GM21381 (cell line): ENCODE measurements around the gene TMEM163.
A peak's percentile ranks its signal among the peaks of the same experiment; 100 is the strongest.

Experiments
- ATAC-seq: cut with Tn5 transposase; IDR thresholded peaks from one replicate; pipeline ENCODE4 v1.9.1; 2021; ENCODE audit warnings: mild to moderate bottlenecking, moderate library complexity; ENCODE audit not compliant: unreplicated experiment

TMEM163 gene

DNA sequence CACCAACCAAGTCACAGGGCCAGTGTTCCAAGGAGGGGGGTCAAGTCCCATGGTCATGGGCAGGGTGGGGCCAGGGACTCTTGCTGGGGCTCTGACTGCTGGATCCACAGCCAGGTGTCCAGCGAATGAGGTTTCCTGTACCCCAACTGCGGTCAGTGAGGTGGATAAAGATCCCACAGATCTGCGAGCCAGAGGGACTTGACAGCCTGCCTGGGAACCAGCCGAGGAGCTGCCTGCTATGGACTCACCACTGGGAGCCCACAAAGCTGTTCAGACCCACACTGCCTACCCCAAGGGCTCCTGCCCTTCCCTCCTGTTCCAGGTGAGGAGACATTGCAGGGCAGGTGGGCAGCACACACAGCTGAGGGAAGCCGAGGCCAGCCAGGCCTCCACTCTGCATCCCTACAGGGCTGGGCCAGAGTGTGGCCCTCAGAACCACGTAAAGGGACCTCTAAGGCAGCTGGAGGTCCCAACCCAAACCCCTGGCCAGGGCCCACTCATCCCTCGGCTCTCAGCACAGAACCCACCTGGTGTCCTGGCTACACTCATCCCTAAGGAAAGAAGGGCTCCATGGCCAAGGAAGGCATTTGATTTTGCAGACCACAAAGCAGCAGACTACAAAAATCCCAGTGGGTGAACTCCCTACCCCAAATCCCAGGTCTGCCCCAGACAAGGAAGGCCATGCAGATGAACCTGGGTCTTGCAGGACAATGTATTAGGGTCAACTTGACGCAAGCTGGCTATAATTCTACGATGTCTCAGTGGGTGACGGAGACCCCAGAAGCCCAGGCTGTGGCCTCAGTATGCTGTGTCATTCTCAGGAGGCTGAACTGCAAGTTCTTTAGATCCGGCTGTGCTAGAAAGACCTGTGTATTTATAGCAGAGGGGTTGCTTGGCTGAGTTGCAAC is 255.8 kb downstream of the TMEM163 start:
- no peak for ATAC-seq

DNA sequence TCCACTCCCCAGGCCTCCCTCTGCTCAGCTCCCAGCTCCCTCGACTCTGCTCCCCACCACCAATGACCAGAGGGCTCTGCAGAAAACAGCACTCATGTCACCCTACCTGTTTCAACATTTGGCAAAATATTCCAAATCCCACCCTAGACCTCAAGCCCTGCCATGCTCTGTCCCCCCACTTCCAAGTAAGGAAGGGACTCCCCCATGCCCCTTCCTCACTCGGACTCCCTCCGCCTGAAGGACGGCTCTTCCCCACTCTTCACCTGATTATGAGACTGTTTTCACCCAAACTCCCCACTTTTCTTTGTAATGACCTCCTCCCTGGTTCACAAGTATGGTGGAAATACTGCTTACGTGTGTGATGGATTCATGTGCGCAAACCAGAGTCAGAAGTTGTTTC is 256.5 kb downstream of the TMEM163 start:
- no peak for ATAC-seq

DNA sequence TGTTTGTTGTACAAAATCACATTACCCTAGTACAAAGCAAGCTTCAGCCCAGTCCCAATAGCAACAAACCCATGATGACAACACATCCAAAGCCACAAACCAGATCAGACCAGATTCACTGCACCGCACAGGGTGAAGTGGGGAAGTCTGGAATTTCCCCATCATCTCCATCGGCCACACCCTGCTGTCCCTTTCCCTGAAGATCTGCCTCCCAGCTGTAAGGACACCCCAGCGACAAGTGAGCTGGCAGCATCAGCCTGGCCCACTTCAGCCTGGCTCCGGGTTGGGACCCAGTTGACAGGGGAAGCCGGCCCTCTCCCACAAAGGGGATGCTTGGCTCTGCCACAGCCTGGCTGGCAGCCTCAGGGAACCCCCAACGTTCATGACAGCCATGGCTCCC is 257.3 kb downstream of the TMEM163 start:
- ATAC-seq, result no peak

DNA sequence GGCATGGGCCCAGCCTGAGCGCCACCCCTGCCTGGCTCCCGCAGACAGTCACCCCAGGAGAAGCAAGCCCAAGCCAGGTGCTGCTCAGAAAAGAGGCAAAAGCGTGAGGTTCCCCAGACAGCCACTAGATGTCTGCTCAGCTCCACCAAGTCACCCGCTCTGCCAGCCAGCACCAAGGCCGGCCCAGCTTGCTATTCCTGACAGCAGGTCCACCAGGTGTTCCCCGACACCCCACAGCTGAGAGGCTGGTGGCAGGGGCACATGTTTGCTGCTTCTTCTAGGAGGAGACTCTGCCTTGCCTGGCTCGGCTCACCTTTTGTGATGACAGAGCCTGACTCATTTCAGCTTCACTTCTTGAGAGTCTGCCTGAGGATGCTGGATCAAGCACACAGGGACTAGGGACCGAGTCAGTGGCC is 258.2 kb downstream of the TMEM163 start:
- ATAC-seq, result peak; percentile 82

DNA sequence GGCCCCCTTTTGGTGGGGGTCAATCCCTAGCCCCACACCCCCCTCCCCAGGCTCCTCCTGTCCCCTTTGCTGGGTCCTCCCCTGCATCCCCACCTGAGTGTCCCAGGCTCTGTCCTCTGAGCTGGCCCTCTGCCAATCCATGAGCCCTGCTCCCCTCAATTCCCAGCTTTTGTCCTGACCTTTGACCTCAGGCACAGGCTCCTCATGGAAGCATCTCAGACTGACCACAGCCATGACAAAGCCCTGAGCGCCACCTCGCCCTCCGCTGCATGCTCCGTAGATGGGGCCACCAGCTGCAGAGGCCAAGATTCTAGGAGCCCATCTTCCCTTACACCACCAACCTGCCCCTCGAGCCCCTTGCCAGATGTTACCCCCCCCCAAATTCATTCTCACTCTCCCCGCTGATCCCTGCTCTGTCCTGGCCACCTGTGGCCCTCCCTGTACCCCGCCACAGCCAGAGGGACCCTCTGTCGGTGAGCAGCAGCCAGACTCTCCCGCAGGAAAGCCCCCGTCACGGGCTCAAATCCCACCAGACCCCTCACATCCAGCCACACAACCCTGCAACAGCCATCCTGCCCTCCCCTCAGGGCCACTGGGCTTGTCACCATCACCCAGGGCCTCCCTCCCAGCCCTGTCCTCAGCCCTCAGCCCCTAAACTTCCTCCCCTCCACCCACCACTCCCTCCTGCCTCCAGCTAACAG is 258.9 kb downstream of the TMEM163 start:
- no peak for ATAC-seq

DNA sequence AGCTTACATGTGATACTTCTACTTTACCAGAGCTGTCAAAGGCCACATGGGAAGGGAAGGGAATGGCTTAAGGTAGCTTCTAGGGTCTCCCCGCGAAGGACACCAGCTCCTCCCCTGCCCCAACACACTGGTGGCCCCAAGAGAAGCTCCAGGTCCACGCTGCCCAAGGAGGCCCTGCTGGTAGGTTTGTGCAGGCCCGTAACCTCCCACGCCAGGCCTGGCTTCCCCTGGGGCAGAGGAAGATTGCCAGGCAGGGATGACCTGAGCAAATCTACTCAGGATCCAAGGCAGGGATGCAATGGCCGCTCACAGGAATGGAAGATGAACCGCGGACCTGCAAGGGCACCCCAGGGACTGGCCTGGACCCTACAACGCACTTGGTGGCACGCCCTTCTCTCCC is 259.9 kb downstream of the TMEM163 start:
- ATAC-seq, result no peak

DNA sequence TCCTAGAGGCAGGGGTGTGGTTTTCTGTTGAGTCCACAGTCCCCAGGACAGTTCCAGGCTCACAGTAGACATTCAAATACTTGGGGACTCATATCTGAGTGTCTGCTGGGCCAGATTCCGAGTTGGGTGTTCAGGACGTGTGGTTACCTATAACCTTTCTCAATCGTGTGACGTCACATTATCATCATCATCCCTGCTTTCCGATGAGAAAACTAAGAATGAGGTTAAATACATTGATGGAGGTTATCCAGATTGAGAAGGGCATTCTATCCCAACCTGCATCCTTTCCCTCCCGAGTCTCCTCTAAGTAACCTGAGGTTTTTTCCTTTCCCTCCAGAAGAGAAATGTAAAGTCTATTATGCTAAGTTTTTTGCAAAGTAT is 260.3 kb downstream of the TMEM163 start:
- no peak for ATAC-seq

DNA sequence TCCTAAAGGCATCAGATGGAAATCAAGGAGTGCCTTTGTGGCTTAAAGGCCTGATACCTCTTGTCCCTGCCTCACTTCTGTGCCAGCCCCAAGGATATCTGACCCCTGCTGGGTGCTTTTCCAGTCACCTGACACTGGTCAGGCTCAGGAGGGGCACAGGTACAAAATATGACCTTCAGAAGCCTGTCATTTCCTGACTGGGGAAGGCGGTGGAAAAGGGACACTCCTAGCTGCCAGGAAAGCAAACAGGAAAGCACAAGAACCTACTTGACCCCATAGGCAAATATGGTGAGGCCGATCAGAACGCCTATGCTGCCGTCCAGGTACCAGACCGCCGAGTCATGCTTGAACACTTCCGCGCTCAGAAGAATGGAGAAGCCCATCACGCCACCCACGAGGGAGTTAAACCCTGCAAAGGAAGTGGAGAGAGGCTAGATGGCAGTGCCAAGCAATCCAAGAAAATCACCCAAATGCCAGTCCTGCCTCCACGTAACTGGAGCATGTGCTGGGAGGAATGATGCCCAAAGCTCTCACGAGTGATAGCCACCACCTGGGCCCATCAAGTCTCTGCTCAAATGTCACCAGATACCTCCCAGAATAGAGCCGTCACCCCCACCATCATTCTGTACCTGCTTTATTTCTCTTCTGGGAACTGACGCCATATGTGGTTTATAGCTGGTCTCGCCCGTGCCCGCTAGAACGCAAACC is 260.9 kb downstream of the TMEM163 start:
- no peak for ATAC-seq

DNA sequence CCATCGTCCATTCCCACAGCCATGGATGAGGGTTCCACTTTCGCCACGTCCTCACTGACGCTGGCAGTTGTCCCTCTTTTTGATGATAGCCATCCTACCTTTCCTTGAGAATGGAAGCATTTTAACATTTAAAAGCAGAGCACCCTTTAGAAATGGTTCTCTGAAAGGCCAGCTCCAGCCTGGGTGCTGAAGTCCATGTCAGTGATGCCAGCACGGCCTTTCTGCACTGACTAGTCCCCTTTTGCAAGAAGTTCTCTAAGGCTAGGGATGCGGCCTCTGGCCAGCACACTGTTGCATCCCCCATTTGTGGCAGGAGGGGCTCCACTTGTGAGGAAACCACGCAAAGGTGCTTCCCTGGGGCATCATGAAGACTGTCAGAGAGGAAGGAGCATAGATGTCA is 261.4 kb downstream of the TMEM163 start:
- no peak for ATAC-seq

DNA sequence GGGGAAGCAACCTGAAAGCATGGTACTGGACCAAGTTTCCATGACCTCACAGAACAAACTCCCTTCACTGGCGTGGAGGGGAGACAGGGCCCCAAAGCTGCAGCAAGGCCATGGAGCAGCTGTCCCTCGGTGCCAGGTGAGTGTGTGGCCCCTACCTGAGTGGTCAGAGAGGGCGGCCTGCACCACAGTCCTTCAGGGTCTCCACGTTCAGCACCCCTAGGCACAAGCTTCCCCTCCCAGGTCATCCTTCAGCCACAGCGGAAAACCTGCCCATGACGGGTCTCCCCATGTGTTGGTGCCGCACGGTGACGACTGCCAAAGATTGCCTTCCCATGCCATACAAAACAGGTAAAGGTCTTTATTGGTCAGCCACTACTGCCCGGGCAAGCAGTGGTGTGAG is 263.4 kb downstream of the TMEM163 start:
- ATAC-seq, result no peak

DNA sequence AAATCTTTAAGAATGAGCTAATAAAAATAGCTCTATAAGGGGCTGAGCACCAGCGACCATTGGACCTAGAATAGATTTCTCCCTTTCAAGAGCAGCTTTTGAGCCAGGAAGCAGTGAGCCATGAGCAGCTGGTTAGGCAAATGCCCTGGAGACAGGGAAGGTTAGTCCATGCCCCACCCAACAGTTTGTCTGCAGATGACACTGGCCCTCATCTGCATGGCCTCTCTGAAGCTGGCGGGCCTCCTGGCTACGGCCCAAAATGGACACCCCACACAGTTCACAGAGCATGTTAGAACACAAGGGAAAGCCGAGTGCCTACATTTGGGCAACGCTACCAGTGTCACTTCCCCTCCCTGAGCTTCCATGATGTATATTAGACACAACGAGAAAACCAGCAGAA is 263.9 kb downstream of the TMEM163 start:
- ATAC-seq, result no peak

DNA sequence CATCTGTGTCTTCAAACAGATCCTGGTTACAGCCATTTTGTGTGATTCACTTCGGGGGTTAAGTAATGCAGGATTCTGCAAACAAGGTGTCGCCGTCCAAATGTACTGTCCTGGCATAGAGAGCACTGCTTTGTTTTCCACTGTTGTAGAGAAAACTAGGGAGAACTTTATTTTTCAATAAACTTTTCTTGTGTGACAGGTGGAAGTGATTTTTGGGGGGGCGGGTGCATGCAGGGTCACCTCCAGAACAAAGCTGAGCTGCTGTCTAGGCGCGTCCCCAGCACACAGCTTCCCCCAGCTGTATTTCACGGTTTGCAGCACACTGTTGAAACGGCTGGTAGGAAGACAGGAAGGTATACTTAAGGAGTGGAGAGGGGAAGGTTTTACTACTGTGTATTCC is 264.4 kb downstream of the TMEM163 start:
- ATAC-seq, result no peak

DNA sequence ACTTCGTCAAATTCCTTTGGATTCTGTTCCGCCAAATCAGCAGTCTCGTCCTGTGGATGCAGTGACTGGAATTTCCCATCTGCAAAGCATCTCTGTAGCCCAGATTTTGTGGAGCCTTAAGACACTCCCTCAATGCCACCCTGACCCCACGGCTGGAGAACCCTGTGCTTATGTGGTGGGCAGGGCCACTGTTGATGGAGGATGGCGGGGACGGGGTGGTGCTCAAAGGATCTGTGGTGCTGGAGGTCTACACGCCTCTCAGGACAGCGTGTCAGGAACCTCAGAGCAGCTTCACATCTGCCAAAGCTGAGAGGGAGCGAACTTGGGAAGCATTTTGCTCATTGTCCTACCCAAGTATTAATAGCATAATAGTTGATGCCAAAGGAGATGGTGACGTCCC is 264.8 kb downstream of the TMEM163 start:
- no peak for ATAC-seq

DNA sequence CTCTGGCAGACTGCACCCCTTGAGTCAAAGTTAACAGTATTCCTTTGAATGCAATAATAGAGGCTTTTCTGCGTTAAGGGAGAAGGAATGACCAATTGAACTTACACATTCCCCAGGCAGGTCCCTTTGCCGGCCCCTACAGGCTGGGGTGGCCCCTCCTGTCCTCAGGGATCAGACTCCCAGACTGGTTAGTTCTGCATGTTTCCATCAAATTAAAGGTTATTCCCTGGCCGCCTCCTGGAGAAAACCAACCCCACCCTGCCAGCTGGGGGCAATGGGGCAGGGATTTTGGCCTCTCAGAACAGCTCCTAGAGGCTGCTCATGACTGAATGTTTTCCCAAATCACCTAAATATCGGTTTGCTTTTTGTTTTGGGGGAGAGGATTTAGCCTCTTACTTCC is 265.3 kb downstream of the TMEM163 start:
- no peak for ATAC-seq

DNA sequence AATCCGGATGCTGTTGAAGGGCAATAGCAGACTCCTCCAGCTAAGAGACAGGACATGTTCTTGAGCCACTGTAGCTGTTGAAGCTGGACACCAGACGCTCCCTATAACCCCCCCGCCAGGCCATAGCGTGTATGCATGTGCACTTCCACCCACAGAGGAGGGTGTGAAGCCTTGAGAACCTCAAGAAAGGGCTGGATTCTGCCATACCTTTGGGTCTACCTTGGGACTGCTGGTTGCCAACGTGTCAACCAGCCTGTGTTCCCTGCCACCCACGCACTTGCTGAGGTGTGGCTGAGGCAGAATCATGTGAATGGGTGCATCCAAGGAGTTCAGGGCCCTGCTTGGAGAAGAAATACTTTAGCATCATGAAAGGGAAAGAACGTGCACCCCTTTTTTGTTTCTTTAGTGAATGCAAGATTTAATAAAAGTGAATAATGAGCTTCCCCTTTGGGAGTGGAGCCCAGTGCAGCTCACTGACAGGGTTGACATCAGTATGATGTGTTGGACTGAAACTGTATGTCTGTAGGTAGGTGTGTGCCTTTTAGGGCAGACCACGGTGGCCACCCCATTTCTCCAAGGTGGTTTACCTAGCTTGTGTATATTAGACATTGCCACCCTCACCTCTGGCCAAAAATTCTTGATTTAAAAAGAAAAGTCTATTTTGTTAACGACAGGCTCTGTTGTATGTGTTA is 266.6 kb downstream of the TMEM163 start:
- ATAC-seq, result no peak

DNA sequence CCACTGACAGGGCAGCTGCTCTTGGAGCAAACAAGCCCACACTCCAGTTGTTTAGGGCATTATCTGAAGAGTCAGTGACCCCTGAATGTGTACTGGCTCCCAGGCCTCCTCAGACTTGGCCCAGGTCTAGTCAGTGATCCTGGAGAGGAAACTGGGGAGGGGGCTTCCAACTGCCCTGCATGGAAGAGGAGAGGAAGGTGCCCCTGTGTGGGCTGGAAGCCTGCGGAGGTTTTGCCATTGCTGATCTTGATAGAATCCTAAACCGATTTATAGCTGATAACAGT is 267.5 kb downstream of the TMEM163 start:
- ATAC-seq, result no peak

DNA sequence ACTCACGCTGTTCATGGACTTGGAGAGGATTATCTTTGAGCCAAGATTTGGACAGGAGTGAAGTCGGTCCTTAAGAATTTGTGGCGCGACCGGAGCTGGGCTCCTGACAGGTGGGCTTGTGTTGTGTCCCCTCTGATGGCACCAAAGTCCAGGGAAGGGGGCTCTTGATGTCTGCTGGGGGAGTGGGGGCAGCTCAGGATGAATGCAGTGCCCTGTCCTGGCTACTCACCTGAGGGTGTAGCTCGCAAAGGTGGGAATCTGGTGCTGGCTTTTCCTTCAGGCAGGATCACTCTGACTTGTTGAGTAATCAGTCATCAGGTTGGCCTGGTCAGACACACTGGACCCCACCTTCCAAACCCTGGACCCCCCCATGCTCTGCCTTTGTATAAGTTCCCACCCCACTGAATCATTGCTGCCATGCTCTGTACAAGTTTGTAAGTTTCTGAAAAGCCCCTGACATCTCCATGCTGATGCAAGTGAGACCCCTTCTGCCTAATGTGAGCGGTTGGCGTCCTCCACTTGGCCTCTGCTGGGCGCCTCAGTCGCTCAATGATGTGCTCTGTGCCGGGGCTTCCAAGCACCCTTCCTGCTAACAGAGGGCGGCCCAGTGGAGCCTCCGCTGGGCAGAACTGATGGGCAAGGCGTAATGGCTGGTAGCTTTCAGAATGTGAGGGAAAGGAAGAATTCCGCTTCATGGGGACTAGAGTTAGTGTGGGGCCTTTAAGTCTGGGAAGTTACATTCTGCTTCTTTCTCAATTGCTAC is 268.9 kb downstream of the TMEM163 start:
- no peak for ATAC-seq

DNA sequence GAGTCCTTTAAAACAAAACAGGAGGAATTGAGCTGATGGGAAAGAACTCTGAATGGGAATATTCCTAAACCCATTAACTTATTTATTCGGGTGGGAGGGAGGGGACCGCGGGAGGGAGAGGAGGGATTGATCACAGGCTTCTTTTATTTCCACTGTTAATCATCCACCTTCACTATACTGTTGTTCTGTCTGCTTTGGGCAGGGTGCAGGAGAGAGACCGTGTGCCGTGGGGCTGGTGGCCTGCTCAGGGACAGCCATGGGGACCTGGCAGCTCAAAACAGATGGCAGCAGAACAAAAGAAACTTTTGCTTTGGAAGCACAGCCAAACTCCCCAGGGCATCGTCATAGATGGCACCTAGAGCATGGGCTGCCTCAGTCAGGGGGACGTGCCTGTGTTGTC is 269.6 kb downstream of the TMEM163 start:
- no peak for ATAC-seq

DNA sequence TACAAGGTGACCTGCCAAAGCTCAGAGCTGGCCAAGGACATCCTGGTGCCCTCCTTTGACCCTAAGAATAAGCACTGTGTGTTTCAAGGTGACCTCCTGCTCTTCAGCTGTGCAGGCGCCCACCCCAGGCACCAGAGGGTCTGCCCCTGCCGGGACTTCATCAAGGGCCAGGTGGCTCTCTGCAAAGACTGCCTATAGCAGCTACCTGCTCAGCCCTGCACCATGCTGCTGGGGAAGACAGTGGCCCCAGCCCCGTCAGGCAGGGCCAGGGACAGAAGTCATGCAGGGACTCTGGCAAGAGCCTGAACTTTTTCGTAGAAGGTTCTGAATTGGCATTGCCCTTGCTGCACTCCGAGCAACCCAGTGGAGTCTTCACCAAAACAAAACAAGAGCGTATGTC is 270.1 kb downstream of the TMEM163 start:
- no peak for ATAC-seq

DNA sequence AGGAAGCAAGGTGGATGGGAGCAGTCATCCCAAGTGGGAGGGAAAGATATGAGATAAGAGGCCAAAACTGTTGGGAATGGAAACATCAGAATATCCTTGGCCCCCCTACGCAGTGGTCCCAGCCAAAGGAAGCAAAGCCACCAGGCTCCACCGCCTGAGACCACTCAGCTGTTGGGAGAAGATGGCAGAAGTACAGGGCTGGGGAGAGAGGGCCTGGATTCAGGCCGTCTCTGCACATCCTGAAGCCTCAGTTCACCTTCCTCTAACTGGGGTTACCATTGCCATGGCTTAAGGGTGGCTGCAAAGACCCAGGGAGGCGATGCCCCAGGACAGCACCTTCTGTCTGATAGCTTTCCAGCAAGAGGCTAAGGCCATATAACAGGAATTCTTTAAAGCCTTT is 271.1 kb downstream of the TMEM163 start:
- no peak for ATAC-seq
